ENCODE data around the gene FARP1.

- TF ChIP-seq, protein P1, sequence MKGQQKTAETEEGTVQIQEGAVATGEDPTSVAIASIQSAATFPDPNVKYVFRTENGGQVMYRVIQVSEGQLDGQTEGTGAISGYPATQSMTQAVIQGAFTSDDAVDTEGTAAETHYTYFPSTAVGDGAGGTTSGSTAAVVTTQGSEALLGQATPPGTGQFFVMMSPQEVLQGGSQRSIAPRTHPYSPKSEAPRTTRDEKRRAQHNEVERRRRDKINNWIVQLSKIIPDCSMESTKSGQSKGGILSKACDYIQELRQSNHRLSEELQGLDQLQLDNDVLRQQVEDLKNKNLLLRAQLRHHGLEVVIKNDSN (IDR thresholded peaks at IDR 0.05; ENCODE audit: borderline replicate concordance, extremely low read length, insufficient read depth, low read depth, low read length), result no peak
- TF ChIP-seq BACH1 (IDR thresholded peaks at IDR 0.05; ENCODE audit: borderline replicate concordance), result no peak
- TF ChIP-seq CTCF (IDR thresholded peaks at IDR 0.05 in 2 of 3, conservative IDR thresholded peaks at IDR 0.05 in 1 of 3; ENCODE audit: control insufficient read depth in 2 of 3, extremely low read depth in 1 of 3, insufficient read depth in 1 of 3, low read depth in 3 of 3, low read length in 3 of 3), result no peak
- no peak for TF ChIP-seq CEBPB (IDR thresholded peaks at IDR 0.05; ENCODE audit: borderline replicate concordance in 1 of 2, low read depth in 2 of 2, low read length in 2 of 2)
These were observed 223.5 kb downstream of the FARP1 start for GRCh38 chr13:98366443-98366842.
